Activated CD4-positive, CD25-positive, alpha-beta regulatory T cell treated with anti-CD3 and anti-CD28 coated beads, Interleukin-2, amount 50 U/mL, for 24 hours (primary cell): ENCODE measurements around the gene OIP5.
"Not testable (repeated sequence)": the region's sequence is repeated elsewhere in the genome, so short reads cannot be mapped to it uniquely, and the experiment has no call there.

ENCODE experiments used
- ATAC-seq, 2 donors: fragments of 150-1000 bp; cut with Tn5 transposase; one replicate each; pipeline ENCODE4 v1.10.0; 2021; ENCODE audit warnings: mild to moderate bottlenecking in 1 of 2, moderate library complexity in 1 of 2

OIP5 gene

GRCh38 chr15:41332194-41333025 lies at the start of gene OIP5, which contains the start of gene NUSAP1:
TSS of gene OIP5 (minus strand) at chr15:41332591. CDS start at chr15:41332561, 30 bp downstream.
TSS of gene NUSAP1 (plus strand) at chr15:41332881. CDS start at chr15:41332958, 77 bp downstream.
- ATAC-seq: peak; percentile 97 to 98

GRCh38 chr15:41377978-41378377 lies 45.6 kb upstream of the OIP5 start:
- no peak for ATAC-seq

GRCh38 chr15:41367418-41367817 lies 35.0 kb upstream of the OIP5 start:
- ATAC-seq: no peak

- no peak for ATAC-seq
Observed at GRCh38 chr15:41354371-41354770, 22.0 kb upstream of the OIP5 start.

- ATAC-seq: no peak
Observed at GRCh38 chr15:41350057-41350717, 17.8 kb upstream of the OIP5 start.

GRCh38 chr15:41347236-41347635 lies 14.8 kb upstream of the OIP5 start:
- ATAC-seq: no peak

- no peak for ATAC-seq
Observed at GRCh38 chr15:41341519-41341918, 9.1 kb upstream of the OIP5 start.

- ATAC-seq: no peak
Observed at GRCh38 chr15:41340189-41340695, 7.9 kb upstream of the OIP5 start.

GRCh38 chr15:41337631-41338522 lies 5.5 kb upstream of the OIP5 start:
- no peak for ATAC-seq

- ATAC-seq: no peak
Observed at GRCh38 chr15:41337047-41337446, 4.7 kb upstream of the OIP5 start.

- ATAC-seq: no peak
Observed at GRCh38 chr15:41336549-41336948, 4.2 kb upstream of the OIP5 start.

- no peak for ATAC-seq
Observed at GRCh38 chr15:41334293-41335120, 2.1 kb upstream of the OIP5 start.

GRCh38 chr15:41333026-41333562 lies 703 bp upstream of the OIP5 start:
- ATAC-seq: peak in 1 of 2 donors; percentile 3

GRCh38 chr15:41331833-41332193 lies 578 bp downstream of the OIP5 start:
- ATAC-seq: no peak

GRCh38 chr15:41331281-41331680 lies 1.1 kb downstream of the OIP5 start:
- no peak for ATAC-seq

GRCh38 chr15:41323611-41324010 lies 8.8 kb downstream of the OIP5 start:
- peak; percentile 41 to 48 for ATAC-seq

- ATAC-seq: not testable (repeated sequence)
Observed at GRCh38 chr15:41320805-41321330, 11.5 kb downstream of the OIP5 start.

- ATAC-seq: no peak
Observed at GRCh38 chr15:41309226-41309905, 23.0 kb downstream of the OIP5 start.

- ATAC-seq: no peak
Observed at GRCh38 chr15:41307679-41308078, 24.7 kb downstream of the OIP5 start.

- no peak for ATAC-seq
Observed at GRCh38 chr15:41304149-41304770, 28.1 kb downstream of the OIP5 start.
